Activated naive CD8-positive, alpha-beta T cell (primary cell): ENCODE measurements around the gene TUSC2.

ENCODE experiments used
- H3K27ac Mint-ChIP-seq: one replicate; pipeline ENCODE4 v1.8.0; 2021; ENCODE audit warnings: mixed read lengths
- H3K27me3 Mint-ChIP-seq: one replicate; pipeline ENCODE4 v1.8.0; 2021; ENCODE audit warnings: mixed read lengths
- H3K36me3 Mint-ChIP-seq: one replicate; pipeline ENCODE4 v1.8.0; 2021; ENCODE audit warnings: mixed read lengths
- H3K4me1 Mint-ChIP-seq: one replicate; pipeline ENCODE4 v1.8.0; 2021; ENCODE audit warnings: low read depth, mixed read lengths
- H3K4me3 Mint-ChIP-seq: one replicate; pipeline ENCODE4 v1.8.0; 2021; ENCODE audit warnings: mild to moderate bottlenecking, mixed read lengths
- H3K9me3 Mint-ChIP-seq: one replicate; pipeline ENCODE4 v1.8.0; 2021; ENCODE audit warnings: low read depth, mixed read lengths

TUSC2 gene

DNA sequence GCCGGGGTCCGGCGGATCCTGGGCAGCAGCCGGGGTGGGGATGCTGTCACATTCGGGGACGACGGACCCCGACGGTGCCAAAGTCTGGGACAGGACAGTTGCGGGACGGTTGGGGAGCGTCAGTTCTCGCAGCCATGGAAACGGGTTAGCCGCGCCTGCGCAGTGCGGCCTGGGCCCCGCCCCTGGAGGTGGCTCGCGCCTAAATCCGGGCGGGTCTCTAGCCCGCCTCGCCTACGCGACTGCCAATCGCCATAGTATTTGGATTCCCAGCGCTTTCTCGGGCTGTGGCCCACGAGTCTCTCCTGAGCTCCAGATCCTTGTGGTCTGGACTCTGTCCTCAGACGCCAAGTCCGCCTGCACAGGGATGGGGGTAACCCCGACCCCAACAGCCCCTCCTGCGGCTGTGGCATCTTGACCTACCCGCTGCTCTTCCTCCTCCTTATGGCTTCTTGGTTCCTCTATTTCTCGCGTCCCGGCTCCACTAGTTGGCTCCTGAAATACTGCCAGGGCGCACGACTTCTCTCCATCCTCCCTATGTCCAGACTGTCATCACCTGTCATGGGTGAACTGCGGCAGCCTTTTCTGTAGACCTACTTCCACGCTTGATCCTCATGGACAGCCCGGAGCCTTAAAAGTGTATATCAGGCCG, 17.7 kb upstream of the TUSC2 start, which contains the start of gene ZMYND10:
ZMYND10 (minus strand) TSS at position 147 of the 649 bp plus-strand sequence. CDS start 153 bp downstream, outside the sequence.
- no peak within 1 kb of the TSS for H3K27ac Mint-ChIP-seq
- no peaks in the 10 kb centered on the region for H3K27me3 Mint-ChIP-seq
- no peaks in the 10 kb centered on the region for H3K9me3 Mint-ChIP-seq
- H3K4me1 Mint-ChIP-seq = peaks cover 54% of the 10 kb centered on the region
- no peaks in the 10 kb centered on the region for H3K36me3 Mint-ChIP-seq
- H3K4me3 Mint-ChIP-seq = peak within 1 kb of the TSS; percentile 62

DNA sequence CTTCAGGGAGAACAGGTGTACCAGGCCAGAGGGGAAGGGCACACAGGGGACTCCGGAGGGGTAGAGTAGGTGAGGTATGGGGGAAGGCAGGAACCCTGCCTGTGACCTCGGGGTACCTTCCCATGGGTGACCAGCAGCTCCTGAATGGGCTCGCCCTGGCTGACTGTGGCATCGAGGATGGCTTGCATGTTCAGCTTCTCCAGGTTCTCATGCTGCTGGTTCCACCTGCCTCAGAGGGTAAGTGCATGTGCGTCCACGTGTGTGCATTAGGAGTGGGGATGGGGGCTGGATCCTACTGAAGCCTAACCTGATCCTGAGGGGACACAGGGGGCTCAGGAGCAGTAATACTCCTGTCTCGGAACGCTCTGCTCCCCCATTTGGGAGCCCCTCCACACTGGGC, 17.0 kb upstream of the TUSC2 start:
- no peaks in the 10 kb centered on the region for H3K9me3 Mint-ChIP-seq
- no peak overlapping the region for H3K4me3 Mint-ChIP-seq
- no peaks in the 10 kb centered on the region for H3K27me3 Mint-ChIP-seq
- H3K27ac Mint-ChIP-seq = no peak overlapping the region
- H3K4me1 Mint-ChIP-seq = peaks cover 50% of the 10 kb centered on the region
- H3K36me3 Mint-ChIP-seq = no peaks in the 10 kb centered on the region

DNA sequence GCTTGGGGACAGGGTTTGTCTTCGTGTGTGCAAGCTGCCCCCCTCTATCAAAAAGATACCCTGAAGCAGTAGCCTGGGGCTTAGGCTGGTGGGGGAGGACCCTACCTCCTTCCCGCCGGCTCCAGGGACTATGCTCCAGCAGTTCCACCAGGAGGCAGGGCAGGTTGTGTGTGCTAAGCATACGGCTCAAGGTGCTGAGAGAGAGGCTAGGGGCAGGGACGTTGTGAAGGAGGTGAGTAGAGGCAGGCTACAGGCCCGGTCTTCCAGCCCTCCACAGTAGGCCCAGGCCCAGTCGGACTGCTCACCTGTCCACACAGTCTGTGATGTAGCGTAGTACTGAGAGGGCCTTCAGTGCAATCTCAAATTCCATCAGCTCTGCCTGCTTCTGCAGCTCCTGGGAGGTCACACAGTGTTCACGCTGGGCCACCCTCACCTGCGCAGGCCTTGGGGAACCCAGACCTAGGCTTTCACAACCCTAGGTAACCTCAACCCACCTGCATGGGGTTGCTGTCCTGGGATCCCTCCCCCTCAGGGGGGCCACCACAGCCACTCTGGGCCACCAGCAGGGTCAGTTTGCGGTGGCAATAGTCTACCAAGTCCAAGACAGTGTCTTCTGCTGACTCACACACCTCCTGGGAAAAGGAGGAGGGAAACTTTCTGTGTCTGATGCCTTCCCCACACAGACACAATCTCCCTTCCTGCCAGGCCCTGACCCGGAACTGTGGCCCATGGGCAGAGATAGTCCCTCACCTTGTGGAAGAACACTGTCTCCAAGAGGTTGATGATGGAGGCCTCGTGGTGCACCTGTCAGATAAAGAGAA, 15.0 kb upstream of the TUSC2 start:
- peak overlapping the region; percentile 28 for H3K27ac Mint-ChIP-seq

DNA sequence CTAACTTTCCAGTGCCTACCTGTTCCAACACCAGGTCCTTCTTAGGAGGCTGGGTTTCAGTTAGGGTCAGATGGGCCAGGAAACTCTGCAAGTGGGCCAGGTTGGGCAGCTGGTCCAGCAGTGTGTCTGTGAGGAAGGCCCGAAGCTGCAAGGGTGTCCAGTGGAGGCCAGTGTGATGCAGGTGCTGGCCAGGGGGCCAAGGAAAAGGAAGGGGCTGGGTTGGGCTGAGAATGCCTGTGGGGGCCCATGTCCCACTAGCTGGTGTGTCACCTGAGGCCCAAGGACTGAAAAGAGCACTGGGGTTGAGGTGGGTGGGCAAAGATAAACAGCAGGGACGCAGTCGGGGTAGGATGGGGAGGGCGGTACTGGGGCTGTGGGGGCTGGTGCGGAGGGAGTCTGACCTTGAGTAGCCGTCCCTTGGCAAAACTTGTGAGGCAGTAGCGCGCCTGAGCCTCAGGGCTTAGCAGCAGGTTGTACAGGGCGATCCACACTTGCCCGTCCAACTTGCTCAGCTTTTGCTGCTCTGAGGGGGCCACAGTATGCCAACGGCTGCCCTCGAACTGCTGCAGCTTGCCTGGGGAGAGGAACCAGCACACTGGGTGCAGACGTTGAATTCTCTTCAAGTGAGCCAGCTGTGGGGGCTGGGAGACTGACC, 14.1 kb upstream of the TUSC2 start:
- H3K4me3 Mint-ChIP-seq = no peak overlapping the region
- H3K27ac Mint-ChIP-seq = peak overlapping the region; percentile 16
- no peaks in the 10 kb centered on the region for H3K27me3 Mint-ChIP-seq
- H3K36me3 Mint-ChIP-seq = no peaks in the 10 kb centered on the region
- peaks cover 43% of the 10 kb centered on the region for H3K4me1 Mint-ChIP-seq
- H3K9me3 Mint-ChIP-seq = no peaks in the 10 kb centered on the region

More for the DNA sequence above, 15.0 kb upstream of the TUSC2 start:
- H3K4me3 Mint-ChIP-seq = no peak overlapping the region
- no peaks in the 10 kb centered on the region for H3K36me3 Mint-ChIP-seq
- no peaks in the 10 kb centered on the region for H3K27me3 Mint-ChIP-seq
- H3K4me1 Mint-ChIP-seq = peaks cover 49% of the 10 kb centered on the region
- no peaks in the 10 kb centered on the region for H3K9me3 Mint-ChIP-seq

DNA sequence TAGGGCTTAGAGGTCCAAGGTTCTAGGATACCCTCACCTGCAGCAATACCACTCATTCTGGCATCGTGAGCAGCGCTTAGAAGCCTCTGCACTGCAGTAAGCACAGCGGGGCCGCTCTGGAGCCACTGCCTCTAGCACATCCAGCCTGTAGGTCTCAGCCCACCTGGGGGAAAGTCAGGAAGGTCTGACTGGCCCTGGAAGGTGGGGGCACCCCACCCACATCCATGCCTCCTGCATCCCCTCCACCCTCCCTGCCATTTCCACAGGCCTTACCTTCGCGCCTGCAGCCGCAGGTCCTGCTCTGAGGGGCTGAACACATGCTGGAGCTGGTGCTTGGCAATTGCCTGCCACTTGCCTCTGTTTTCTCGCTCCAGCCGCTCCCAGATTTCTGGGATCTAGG, 13.5 kb upstream of the TUSC2 start:
- peak overlapping the region; percentile 82 for H3K4me3 Mint-ChIP-seq
- H3K27me3 Mint-ChIP-seq = no peaks in the 10 kb centered on the region
- H3K27ac Mint-ChIP-seq = peak overlapping the region; percentile 92
- no peaks in the 10 kb centered on the region for H3K36me3 Mint-ChIP-seq
- H3K9me3 Mint-ChIP-seq = no peaks in the 10 kb centered on the region
- H3K4me1 Mint-ChIP-seq = peaks cover 42% of the 10 kb centered on the region

DNA sequence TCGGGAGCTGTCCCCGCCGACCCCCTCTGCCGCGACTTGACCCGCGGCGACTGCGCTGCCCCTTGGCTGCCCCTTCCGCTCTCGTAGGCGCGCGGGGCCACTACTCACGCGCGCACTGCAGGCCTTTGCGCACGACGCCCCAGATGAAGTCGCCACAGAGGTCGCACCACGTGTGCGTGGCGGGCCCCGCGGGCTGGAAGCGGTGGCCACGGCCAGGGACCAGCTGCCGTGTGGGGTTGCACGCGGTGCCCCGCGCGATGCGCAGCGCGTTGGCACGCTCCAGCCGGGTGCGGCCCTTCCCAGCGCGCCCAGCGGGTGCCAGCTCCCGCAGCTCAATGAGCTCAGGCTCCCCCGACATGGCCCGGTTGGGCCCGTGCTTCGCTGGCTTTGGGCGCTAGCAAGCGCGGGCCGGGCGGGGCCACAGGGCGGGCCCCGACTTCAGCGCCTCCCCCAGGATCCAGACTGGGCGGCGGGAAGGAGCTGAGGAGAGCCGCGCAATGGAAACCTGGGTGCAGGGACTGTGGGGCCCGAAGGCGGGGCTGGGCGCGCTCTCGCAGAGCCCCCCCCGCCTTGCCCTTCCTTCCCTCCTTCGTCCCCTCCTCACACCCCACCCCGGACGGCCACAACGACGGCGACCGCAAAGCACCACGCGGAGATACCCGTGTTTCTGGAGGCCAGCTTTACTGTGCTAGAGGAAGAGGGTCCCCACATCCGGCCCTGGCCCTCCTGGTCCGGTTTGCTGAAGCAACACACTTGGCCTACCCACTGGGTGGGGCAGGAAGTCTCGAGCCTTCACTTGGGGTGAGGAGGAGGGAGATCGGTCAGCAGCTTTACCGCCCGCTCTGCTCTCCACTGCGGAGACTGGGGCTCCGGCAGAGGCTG, 12.7 kb upstream of the TUSC2 start, which contains the start of gene RASSF1:
RASSF1 (minus strand) TSS at position 389 of the 882 bp plus-strand sequence; CDS start at position 358, 31 bp downstream.
- H3K4me1 Mint-ChIP-seq = peaks cover 43% of the 10 kb centered on the region
- no peaks in the 10 kb centered on the region for H3K27me3 Mint-ChIP-seq
- H3K36me3 Mint-ChIP-seq = no peaks in the 10 kb centered on the region
- no peaks in the 10 kb centered on the region for H3K9me3 Mint-ChIP-seq
- peak within 1 kb of the TSS; percentile 99 for H3K27ac Mint-ChIP-seq
- peak within 1 kb of the TSS; percentile 99 for H3K4me3 Mint-ChIP-seq

DNA sequence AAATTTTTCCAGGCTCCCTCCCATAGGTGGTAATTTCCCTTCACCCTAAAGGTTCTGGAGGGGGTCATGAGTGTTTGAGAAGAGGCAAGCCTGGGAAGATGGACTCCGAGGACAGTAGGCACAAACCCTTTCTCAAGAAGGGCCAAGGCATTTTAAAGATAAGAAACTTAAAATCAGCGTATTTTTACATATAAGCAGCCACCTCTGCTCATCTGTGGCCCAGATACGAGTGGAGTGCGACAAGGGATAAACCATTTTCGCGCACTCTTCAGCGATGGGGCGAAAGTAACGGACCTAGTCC, 12.1 kb upstream of the TUSC2 start:
- H3K4me1 Mint-ChIP-seq = peaks cover 47% of the 10 kb centered on the region
- H3K27ac Mint-ChIP-seq = peak overlapping the region; percentile 99
- H3K36me3 Mint-ChIP-seq = no peaks in the 10 kb centered on the region
- H3K27me3 Mint-ChIP-seq = no peaks in the 10 kb centered on the region
- peak overlapping the region; percentile 99 for H3K4me3 Mint-ChIP-seq
- no peaks in the 10 kb centered on the region for H3K9me3 Mint-ChIP-seq

DNA sequence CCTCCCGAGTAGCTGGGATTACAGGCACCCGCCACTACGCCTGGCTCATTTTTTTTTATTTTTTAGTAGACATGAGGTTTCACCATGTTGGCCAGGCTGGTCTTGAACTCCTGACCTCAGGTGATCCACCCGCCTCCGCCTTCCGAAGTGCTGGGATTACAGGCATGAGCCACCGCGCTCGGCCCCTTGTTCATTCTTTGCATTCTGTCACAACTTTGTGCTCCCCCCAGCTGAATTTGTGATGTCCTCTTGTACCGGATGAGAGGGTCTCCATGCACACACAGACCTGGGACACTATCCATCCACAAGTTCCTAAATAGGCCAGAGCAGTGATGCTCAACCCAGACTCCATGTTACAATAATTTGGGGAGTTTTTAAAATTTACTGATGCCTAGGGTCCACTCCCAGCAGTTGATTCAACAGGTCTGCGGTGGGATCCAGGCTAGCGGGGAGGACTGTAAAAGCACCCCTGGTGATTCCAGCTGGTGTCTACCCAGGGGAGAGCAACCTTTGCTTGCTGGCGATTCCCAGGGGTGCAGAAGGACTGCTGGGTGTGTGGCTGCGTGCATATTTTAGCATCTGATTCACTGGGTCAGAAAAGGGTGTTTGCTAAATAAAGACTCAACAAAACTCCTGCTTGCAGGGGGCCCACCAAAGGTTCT, 11.6 kb upstream of the TUSC2 start:
- H3K27me3 Mint-ChIP-seq = no peaks in the 10 kb centered on the region
- peak overlapping the region; percentile 99 for H3K27ac Mint-ChIP-seq
- H3K4me1 Mint-ChIP-seq = peaks cover 46% of the 10 kb centered on the region
- H3K9me3 Mint-ChIP-seq = no peaks in the 10 kb centered on the region
- no peaks in the 10 kb centered on the region for H3K36me3 Mint-ChIP-seq
- peak overlapping the region; percentile 99 for H3K4me3 Mint-ChIP-seq

DNA sequence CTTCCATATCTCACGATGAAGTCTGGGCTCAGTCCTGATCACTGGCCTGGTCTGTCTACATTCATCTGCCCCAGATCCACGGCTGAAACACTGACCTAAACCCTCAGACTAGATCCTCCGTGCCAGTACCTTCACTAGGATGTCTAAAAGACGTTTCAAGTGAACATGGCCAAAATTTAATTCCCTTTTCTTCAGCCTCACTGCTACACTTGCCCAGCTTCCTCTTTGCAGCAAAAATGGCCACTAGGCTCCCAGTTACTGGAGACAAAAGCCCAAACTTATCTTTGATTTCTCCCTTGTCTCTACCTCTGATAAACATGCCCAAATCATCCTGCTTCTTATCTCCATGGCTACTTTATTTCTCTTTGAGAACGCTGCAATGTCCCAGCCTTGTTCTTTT, 10.9 kb upstream of the TUSC2 start:
- peaks cover 53% of the 10 kb centered on the region for H3K4me1 Mint-ChIP-seq

DNA sequence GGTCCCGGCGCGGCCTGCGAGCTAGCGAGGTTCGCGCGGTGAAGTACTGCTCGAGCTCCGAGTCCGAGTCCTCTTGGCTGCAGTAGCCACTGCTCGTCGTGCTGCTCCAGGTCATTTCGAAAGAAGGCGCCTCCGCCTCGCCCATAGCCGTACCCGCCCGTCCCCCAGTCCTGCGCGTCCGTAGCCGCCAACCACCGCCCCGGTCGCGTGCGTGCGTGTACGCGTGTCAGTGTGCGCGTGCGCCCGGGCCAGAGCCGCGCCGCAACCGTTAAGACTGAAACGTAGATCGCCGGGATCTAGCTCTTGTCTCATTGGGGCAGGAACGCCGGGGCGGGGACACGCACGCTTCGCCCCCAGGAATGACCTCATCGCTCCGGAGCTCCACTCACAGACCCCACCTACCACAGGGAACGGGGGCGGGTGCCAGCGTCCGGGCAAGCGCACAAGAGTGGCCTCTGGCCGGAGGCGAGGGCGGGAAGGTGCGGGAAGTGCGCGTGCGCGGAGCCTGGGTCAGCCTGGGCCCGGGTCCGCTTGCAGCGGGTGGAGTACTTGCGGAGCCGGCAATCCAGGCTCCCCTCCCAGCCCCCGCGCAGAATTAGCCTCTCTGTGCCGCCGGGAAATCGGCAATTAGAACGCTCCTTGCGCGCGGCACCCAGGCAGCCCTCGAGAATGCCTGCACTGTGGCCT, 9.3 kb upstream of the TUSC2 start:
- Mint-ChIP-seq H3K4me3 (peak overlapping the region; percentile 99), H3K9me3 (no peaks in the 10 kb centered on the region), H3K36me3 (no peaks in the 10 kb centered on the region), H3K27ac (peak overlapping the region; percentile 99), H3K4me1 (peaks cover 58% of the 10 kb centered on the region), H3K27me3 (no peaks in the 10 kb centered on the region)

More for the DNA sequence above, 10.9 kb upstream of the TUSC2 start:
- peak overlapping the region; percentile 99 for H3K4me3 Mint-ChIP-seq
- H3K27me3 Mint-ChIP-seq = no peaks in the 10 kb centered on the region
- H3K36me3 Mint-ChIP-seq = no peaks in the 10 kb centered on the region
- no peaks in the 10 kb centered on the region for H3K9me3 Mint-ChIP-seq
- peak overlapping the region; percentile 99 for H3K27ac Mint-ChIP-seq

DNA sequence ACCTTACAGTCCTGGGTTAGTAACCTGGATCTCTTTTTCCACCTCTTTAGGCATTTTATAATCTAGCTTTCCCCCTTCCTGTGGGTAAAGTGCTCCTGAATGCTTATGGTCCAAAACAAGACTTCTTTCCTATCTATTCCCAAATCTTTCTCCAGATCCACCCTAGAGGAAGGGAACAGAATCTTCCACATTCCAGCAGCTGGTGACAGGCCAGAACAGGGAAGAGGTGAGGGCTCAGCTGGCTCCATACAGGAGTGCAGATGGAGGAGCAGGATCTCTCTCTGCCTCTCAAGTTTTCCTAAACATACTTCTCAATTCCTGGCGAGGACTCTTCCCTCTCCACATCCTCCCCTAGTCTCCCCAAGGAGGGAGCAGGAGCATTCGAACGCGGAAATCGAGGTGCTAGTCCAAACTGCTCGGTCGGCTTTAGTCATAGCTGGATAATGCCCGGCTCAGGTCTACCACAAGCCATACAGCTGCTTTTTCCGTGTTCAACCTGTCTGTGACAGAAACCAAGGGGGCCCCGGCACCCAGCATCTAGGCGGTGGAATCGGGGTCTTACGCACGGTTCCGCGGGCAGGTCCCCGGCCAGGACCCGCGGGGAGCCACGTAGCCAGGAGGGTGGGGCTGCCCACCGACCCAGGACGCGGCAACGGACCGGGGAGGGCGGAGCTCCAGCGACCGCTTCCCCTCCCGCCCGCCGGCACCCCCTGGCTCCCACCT, 8.6 kb upstream of the TUSC2 start:
- Mint-ChIP-seq H3K9me3 (no peaks in the 10 kb centered on the region), H3K4me3 (peak overlapping the region; percentile 99), H3K4me1 (peaks cover 58% of the 10 kb centered on the region), H3K27ac (peak overlapping the region; percentile 99), H3K36me3 (no peaks in the 10 kb centered on the region), H3K27me3 (no peaks in the 10 kb centered on the region)

DNA sequence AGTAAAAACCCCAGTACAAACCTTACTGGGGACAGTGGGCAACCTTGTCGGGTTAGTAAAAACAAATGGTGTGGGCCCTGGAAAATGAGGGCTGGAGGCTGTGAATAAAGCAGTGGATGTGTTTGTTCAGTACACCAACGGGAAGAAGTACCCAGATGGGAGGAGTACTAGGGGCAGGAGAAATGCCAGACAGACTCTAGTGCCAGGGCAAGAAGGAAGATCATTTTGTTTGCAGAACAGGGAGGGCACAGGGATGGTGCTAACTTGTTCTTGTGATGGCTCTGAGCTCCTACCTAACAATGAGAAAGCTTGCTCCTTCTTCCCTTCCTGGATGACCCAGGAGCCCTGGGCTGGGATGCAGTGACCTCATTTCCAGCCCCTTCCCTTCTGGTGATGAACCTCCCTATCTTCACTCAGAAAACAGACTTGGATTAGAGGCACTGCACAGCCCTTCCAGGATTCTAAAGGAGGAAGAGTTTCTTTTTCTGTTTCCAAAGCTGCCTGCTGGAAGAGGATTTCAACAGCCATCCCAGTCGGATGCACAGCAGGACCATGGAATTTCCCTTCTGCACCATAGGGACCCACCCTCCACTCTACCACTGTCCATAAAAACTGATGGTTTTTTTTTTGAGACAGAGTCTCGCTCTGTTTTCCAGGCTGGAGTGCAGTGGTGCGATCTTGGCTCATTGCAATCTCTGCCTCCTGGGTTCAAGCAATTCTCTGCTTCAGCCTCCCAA, 6.5 kb upstream of the TUSC2 start:
- H3K36me3 Mint-ChIP-seq = no peaks in the 10 kb centered on the region
- no peaks in the 10 kb centered on the region for H3K9me3 Mint-ChIP-seq

More for the DNA sequence above, 6.5 kb upstream of the TUSC2 start:
- peak overlapping the region; percentile 81 for H3K27ac Mint-ChIP-seq
- no peaks in the 10 kb centered on the region for H3K27me3 Mint-ChIP-seq
- peak overlapping the region; percentile 99 for H3K4me3 Mint-ChIP-seq
- H3K4me1 Mint-ChIP-seq = peaks cover 46% of the 10 kb centered on the region
